Renal cortex interstitium (tissue), 11 donors: Measurements from ENCODE around the gene ANKRD6. TPM values are rescaled to one million over a fixed set of nuclear protein-coding genes. Genes with fewer than 3 reads are reported as not detected.

Source experiments
- DNase-seq, 11 donors: peaks; one replicate each; pipeline ENCODE4 v3.0.0-alpha.2; 2013; ENCODE audit warnings: low read depth in 9 of 11, low spot score in 4 of 11; ENCODE audit errors: extremely low read depth in 1 of 11
- polyA plus RNA-seq, 3 donors: library from polyadenylated mRNA; unstranded; fragments of 120-200 nt; gene quantifications; one replicate each; pipeline ENCODE4 v1.2.1, GENCODE V29; 2013; ENCODE audit not compliant: insufficient read length in 3 of 3

Gene ANKRD6
- polyA plus RNA-seq, 3 donors = 23.4 to 44.8 (median 26.4) TPM

DNA sequence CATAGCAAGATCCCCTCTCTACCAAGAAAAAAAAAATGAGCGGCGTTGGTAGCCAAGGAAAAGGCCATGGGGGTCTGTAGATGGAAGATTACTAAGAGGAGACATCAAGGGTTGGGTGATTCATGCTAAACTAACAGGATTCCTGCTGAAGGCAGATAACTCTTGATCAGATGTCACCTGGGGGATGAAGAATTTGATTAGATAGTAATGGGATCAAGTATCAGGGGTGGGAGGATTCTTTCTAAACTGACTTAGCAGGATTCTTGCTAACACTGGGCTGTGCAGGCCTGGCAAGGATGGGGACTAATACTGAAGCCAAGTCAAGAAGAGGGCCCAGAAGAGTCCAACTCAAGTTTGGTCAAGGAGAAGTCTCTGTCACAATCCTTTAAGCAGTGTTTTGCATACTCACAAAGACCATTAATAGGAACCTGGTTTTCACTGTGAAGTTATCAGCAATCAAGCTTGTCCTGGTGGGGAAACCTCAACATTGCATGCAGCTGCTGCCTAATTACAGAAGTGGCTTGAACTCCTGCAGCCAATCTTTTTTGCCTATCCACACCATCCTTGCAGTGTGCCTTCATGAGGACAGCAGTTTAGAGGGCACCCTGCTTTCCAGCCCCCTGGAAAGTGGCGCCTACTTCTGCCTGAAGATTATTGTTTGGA, 61.3 kb downstream of the ANKRD6 start:
- DNase-seq = no peak

DNA sequence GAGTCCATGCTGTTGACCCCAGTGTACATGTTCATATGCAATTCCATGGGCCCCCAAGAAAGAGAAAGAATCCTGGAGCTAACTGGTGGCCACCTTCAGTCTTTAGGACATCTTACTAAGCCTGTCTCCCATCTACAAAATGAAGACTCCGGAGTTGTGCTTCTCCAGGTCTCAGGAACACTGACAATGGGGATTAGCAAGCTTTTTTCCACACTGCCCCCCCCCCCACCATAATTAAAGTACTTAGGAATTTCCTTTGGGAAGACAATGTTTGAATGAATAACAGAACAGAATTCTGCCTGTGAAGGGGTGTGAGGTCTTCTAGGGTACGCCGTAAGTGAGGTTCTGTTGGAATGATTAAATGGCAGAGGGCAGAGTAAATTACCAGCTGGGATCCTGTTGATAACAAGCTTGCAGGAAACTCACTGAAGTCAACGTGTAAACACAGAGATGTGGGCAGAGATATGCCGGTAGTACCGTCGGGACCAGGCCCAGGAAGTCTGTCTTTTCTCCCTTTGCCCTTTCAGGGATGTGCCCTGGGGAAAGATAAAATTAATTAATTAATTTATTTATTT, 63.1 kb downstream of the ANKRD6 start:
- DNase-seq = no peak

DNA sequence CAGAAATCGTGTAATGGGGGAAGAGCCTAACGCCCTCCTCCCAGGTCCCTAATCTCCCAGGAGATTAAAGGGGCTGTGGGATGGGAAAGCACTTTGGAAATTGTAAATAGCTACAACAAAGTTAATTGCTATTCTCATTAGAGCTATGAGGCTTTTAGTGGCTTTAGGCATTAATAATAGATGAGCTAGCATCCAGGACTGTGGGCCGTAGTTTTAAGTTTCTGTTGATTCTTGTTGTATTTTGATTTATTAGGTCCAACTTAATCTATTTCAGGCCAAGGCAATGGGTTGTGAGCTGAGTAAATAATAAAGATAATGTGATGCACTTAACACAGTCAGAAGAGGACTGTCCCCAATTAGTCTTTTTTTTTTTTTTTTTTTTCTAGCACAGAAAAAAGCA, 67.7 kb downstream of the ANKRD6 start:
- DNase-seq = no peak

DNA sequence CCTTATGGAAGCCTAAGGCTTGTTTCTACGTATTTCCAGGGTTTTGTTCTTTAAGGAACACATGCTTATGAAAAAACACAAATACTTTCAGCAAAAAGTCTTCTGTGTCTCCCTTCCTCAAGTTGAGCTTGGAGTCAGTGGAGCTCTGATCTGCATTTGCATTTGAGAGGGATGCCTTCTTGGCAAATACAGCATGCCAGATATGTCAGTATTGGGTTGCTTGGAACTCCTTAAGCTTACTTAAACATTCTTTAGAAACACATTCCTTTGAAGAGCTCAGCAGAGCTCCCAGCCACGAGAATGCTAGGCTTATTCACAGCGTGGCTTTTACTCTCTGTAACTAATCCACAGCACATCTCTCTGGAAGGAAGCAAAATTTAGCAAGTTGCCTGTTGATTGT, 68.3 kb downstream of the ANKRD6 start:
- peak in 1 of 11 donors; percentile 14 for DNase-seq

DNA sequence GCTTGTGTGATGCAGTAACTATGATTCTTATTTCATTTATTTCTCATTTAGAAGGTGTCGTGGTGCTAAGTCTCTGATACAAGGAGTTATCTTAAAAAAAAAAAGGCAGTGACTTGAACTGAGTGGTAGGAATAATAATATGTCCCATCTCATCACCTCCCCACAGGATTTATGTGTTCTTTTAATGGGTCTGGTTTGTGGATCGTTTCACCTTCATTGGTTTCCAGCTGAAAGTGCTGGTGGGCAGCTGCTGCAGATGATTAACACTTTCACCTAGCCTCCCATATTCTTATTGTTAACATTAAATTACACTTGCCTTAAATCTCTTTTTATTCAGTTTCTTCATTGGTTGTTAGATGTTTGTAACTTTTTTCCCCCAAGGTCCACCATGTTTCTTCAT, 68.8 kb downstream of the ANKRD6 start:
- DNase-seq = no peak

DNA sequence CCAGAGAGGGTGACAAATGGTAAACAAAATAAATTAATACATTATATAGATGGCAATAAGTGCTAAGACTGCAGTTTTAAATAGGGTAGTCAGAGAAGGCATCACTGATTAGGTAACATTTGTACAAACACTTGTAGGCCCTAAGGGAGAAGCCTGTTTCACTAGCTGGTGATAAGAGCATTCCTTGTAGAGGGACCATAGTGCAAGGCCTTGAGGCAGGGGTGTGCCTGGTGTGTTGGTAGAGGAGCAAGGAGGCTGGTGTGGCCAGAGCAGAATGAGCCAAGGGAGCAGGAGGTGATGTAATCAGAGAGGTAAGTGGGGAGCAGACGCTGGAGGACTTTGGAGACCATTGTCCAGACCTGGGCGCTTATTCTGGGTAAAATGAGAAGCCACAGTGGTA, 70.7 kb downstream of the ANKRD6 start:
- DNase-seq = no peak

DNA sequence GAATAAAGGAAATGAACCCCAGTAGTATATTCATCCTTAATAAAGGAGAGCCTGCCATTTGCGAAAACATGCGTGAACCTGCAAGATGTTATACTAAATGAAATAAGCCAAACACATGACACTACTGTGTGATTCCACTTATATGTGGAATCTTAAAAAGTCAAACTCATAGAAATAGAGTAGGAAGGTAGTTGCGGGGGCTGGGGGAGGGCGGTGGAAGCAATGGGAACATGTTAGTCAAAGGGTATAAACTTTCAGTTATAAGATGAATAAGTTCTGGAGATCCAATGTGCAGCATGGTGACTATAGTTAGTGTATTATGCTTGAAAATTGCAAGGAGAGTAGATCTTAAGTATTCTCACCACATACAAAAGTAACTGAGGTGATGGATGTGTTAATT, 72.9 kb downstream of the ANKRD6 start:
- no peak for DNase-seq

DNA sequence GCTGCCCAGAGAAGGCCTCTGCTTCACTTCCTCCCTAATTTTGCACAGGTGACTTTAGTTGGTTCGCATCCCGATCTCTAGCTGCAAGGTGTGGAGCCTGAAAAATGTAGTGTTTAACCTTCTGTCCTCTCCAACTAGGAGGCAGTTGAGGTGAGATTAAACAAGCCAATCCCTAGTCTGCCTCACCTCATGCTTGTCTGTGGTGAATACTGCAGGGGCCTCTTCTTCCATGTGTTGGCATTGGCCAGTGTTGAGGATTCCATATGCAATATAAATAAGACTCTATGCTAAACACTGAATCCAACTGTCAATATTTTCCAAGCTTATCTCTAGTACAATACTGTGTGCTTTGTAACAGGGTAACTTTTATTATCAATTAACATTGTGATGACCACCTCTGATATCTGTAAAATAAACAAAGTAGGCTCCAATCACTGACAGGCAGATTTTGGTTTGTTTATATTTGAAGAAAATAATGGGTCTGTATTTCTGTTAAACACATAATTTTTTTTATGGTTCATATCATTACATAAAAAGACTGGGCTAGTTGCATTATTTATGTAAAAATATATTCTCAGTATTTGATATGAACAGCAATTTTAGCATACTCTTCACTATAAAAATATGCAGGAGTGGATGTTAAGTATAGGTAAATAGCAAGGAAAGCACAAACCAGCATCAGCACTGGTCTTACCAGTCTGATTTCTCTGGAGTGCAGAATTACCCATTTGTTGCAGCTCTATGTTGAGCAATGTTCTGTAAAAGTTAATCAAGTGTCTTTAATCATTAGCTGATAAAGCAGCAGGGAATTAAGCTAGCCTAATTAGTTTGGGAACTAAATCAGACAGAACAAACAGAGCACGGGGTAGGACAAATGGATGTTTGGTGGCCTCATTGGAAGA, 74.0 kb downstream of the ANKRD6 start:
- DNase-seq = no peak

DNA sequence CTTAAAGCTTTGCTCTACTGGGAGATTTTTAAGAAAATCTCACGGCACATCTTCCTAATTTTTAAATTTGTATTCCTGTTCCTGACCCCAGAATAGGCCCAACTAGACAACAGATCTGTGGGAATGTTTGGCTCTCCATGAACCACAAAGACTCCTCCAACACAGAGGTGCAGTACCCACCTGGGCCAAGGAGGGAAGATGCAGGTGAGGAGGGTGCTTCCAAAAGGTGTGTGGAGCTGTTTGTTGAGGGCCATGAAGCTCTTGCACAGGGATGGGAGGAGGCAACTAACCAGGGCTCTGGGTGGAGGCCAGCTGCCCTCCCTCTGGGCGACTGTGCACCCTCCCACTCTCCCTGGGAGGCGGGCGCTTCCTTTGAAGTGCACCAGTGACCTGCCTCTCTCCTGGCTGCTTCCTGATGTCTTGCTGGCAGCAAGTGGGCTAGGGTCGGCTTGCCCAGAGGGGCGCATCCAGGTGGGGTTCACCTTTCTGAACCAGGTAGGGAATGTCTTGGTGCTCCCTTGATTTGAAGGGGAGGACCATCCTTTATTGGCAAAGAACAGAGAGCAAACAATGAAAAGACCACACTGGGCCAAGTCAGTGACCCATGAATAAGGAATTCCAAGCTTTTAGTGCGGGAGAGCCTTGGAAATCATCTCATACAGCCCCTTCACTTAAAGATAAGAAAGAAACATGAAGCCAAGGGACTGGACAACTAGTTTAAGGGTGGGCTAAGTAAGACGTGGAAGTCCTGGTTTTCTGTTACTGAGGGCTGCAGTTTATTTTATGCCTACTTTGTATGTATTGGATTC, 76.0 kb downstream of the ANKRD6 start:
- DNase-seq = no peak

DNA sequence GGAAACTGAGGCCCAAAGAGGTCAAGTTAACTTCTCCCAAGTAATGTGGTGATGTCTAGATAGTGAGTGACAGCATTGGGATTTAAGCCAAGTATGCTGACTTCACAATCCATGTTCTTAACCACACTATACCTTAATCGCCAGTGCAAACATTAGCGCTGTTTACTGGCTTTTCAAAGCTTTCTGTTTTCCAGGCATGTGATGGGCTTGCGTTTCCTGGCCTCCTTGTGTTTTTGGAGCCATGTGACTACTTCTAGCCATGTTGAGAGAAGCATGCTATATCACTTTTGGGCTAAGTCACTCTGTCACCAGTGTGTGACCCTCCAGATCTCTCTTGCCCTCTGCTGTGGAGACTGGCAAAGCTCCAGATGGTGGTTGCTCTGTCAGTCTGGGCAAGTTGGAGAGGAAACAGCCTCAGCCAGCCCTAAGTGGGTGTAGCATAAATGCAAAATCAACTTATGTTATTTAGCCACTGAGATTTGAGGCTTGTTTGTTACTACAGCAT, 76.9 kb downstream of the ANKRD6 start:
- no peak for DNase-seq

DNA sequence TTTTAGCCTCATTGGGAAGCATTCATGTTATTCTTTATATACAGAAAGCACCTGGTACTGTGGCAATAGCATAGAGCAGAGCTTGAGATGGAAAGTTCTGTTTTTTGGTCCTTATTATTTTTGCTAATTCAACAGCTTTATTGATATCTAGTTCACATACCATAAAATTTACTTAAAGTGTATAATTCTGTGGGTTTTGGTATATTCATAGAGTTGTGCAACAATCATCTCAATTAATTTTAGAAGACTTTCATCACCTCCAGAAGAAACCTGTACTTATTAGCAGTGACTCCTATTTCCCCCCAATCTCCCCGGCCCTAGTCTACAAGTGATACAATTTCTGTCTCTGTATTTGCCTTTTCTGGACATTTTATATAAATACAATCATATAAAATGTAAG, 77.4 kb downstream of the ANKRD6 start:
- no peak for DNase-seq

DNA sequence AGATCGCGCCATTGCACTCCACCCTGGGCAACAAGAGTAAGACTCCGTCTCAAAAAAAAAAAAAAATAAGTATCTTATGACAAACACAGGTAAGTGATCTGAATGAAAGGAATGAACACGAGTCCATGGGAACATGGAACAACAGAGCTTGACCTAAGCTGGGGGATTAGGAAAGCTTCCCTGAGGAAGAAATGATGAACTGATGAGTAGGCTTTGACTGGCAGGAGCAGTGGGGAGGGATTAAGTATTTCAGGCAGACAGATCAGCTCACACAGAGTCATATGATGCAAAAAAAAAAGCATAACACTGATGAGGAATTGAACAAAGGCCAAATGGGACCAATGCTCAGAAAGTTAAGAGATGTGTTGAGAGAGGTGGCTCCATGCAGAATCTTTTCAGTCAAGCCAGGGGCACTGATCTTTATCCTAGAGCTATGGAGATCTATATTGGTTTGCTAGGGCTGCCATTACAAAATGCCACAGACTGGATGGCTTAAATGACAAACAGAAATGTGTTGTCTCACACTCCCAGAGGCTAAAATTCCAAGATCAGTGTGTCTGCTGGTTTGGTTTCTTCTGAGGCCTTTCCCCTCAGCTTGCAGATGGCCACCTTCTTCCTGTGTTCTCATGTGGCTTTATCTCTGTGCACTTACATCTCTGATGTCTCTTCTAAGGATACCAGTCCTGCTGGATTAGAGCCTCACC, 85.6 kb downstream of the ANKRD6 start:
- no peak for DNase-seq

DNA sequence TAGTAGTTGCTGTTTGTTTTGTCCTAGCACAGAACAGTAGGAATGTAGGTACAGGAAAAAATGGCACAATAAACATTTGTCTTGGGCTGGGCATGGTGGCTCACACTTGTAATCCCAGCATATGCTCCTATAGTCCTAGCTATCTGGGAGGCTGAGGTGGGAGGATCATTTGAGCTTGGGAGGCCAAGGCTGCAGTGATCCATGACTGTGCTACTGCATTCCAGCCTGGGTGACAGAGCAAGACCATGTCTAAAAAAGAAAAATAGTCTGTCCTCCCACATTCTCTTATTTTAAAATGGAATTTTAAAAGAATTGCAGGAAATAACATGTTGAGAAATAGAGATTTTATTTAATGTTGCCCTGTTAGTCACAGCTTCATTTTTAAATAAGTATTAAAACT, 87.8 kb downstream of the ANKRD6 start:
- no peak for DNase-seq

DNA sequence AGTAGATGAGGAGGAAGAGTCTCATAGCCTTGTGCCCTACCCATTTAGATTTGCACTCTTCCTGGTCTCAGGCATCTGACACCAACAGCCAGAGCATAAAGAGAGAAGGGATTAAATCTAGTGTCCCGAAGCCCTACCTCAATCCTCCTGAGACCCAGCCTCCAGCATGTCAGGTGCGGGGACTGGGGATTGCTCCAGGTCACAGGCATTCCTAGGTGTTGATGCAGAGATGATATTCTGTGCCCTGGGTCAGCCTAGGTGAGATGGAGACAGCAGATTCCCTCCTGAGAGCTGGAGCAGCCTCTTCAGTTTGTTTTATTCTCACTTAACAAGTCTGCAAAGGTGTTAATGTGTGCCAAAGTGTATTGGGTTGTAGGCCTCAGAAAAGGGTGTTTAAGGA, 89.8 kb downstream of the ANKRD6 start:
- DNase-seq = no peak

DNA sequence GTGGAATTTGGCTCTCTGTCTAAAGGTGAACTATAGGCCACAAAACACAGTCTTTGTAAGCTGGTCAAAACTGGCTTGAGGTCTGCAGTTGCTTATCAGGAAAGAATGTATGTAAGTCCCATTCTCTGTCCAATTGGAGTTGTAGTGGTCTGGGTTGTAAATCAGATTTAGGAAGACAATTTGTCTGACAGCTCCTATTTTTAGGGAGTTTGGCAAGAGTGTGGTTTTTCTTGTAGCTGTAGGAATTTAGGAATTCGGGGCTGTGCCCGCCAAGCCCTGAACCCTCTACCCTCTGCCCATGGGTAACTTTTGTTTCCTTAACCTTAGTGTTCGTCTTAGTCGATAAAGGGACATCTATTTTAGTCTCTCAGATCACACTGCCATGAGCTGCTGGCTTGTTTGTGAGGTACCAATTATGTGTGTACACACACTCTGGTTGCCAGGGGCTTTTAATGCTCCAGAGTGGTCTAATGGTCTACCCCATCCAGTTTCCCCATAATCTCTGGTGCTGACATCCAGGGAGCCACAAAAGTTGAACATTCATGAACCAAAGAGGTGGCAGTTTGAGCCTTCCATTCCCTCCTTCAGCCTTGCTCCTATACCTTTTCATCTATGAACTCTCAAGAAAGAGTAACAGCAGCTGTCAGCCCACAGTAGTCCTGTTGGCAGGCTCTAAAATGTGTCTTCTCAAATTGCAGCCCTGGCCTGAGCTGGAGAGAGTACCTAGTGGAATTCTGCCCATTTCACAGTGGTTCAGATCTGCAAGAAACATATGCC, 93.0 kb downstream of the ANKRD6 start:
- DNase-seq = no peak

DNA sequence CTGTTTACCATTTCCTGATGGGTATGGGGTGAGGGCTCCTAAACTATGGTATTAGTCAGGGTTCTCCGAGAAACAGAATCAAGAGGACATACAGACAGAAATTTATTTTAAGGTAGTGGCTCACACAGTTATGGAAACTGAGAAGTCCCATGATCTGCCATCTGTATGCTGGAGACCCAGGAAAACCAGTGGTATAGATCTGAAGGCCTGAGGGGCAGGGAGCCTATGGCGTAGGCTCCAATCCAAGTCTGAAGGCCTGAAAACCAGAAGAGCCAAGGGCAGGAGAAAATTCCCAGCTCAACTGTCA, 93.6 kb downstream of the ANKRD6 start:
- no peak for DNase-seq

DNA sequence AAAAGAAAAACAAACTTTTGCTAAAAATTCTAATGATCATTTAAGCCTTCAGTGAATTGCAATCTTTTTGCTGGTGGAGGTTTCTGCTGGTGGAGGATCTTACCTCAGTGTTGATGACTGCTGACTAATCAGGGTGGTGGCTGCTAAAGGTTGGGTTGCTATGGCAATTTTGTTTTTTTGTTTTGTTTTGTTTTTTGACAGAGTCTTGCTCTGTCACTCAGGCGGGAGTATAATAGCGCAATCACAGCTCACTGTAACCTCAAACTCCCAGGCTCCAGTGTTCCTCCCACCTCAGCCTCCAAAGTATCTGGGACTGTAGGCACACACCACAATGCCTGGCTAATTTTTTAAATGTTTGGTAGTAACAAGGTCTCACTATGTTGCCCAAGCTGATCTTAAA, 94.7 kb downstream of the ANKRD6 start:
- DNase-seq = no peak

DNA sequence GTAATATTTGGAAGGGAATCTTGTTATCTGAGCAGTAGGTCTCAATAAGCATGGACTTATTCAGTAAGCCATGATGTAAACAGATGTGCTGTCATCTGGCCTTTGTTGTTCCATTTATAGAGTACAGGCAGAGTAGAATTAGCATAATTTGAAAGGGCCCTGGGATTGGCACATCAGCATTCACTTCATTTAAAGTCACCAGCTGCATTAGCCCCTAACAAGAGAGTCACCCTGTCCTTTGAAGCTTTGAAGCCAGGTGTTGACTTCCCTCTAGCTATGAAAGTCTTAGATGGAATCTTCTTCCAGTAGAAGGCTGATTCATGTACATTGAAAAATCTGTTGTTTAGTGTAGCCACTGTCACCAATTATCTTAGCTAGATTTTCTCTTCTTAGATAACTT, 95.9 kb downstream of the ANKRD6 start:
- DNase-seq = no peak
